ENCODE measurements around the gene TMEM121. TPM values are rescaled to one million over a fixed set of nuclear protein-coding genes. Genes with fewer than 3 reads are reported as not detected.

Gene TMEM121
- total and polyA plus RNA-seq, 4 donors = 0.33 to 1.5 (median 0.37) TPM; not detected in 1

DNA sequence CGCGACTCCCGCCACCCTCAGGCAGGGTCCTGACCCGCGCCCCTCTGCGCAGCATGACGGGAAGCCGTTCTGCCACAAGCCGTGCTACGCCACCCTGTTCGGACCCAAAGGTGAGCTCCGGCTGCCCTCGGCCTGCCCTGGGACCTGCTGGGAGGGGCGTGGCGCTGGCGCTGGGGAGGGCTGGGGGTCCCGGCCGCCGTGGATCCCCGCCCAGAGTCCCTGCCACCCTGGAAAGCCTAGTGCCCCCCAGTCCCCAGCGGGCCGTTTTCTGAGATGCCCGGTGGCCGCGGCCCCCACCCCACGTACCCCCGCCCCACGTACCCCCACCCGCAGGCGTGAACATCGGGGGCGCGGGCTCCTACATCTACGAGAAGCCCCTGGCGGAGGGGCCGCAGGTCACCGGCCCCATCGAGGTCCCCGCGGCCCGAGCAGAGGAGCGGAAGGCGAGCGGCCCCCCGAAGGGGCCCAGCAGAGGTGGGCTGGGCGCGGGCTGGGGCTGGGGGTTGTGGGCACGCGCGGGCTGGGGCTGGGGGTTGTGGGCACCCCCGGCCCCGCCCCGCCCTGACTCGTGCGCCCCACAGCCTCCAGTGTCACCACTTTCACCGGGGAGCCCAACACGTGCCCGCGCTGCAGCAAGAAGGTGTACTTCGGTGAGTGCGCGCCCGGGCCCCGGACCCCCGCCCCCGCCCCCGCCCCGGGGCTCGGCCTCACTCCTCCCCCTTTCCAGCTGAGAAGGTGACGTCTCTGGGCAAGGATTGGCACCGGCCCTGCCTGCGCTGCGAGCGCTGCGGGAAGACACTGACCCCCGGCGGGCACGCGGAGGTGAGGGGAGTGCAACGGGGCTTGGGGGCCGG is 47.8 kb upstream of the TMEM121 start:
- H3K36me3 ChIP-seq (ENCODE audit: control insufficient read depth in 4 of 4, insufficient read depth in 3 of 4, low read depth in 1 of 4, low read length in 3 of 4) = no peaks in the 10 kb centered on the region
- peaks cover 30 to 57% (median 41%) of the 10 kb centered on the region in 4 donors for H3K4me1 ChIP-seq (ENCODE audit: control insufficient read depth in 4 of 4, insufficient read depth in 4 of 4, low read length in 3 of 4)
- WGBS = 59% methylated on average over 81 of the region's 81 CpGs
- H3K27ac ChIP-seq (ENCODE audit: low read depth in 1 of 2, low read length in 2 of 2) = no peak overlapping the region
- H3K9me3 ChIP-seq (ENCODE audit: control insufficient read depth in 4 of 4, low read length in 3 of 4) = no peaks in the 10 kb centered on the region
- H3K4me3 ChIP-seq (ENCODE audit: low read depth in 1 of 3, low read length in 3 of 3) = no peak overlapping the region
- no peaks in the 10 kb centered on the region for H3K27me3 ChIP-seq (ENCODE audit: control insufficient read depth in 4 of 4, insufficient read depth in 4 of 4, low read length in 3 of 4)
- no peak overlapping the region for H3K9ac ChIP-seq (ENCODE audit: low read depth in 1 of 2, low read length in 2 of 2)
- TF ChIP-seq RAD21 (IDR thresholded peaks at IDR 0.05) (no peak), YY1 (IDR thresholded peaks at IDR 0.05) (no peak), JUND (IDR thresholded peaks at IDR 0.05) (no peak), FOXA1 (IDR thresholded peaks at IDR 0.05) (no peak), GABPA (IDR thresholded peaks at IDR 0.05 in 1 of 2, conservative IDR thresholded peaks at IDR 0.05 in 1 of 2) (no peak), EGR1 (IDR thresholded peaks at IDR 0.05; ENCODE audit: low read depth in 2 of 2) (no peak), RXRA (IDR thresholded peaks at IDR 0.05) (no peak), NR2F2 (IDR thresholded peaks at IDR 0.05) (no peak), HNF4G (IDR thresholded peaks at IDR 0.05) (no peak), ZBTB33 (IDR thresholded peaks at IDR 0.05) (no peak), HNF4A (conservative IDR thresholded peaks at IDR 0.05) (no peak), CTCF (IDR thresholded peaks at IDR 0.05; ENCODE audit: low read depth, low read length, missing input control) (no peak), TAF1 (conservative IDR thresholded peaks at IDR 0.05) (no peak), SP1 (IDR thresholded peaks at IDR 0.05) (no peak), FOXA2 (IDR thresholded peaks at IDR 0.05) (no peak), ATF3 (IDR thresholded peaks at IDR 0.05) (no peak)
- TF ChIP-seq, protein P1, sequence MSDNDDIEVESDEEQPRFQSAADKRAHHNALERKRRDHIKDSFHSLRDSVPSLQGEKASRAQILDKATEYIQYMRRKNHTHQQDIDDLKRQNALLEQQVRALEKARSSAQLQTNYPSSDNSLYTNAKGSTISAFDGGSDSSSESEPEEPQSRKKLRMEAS (IDR thresholded peaks at IDR 0.05) = no peak
- TF ChIP-seq, protein P2, sequence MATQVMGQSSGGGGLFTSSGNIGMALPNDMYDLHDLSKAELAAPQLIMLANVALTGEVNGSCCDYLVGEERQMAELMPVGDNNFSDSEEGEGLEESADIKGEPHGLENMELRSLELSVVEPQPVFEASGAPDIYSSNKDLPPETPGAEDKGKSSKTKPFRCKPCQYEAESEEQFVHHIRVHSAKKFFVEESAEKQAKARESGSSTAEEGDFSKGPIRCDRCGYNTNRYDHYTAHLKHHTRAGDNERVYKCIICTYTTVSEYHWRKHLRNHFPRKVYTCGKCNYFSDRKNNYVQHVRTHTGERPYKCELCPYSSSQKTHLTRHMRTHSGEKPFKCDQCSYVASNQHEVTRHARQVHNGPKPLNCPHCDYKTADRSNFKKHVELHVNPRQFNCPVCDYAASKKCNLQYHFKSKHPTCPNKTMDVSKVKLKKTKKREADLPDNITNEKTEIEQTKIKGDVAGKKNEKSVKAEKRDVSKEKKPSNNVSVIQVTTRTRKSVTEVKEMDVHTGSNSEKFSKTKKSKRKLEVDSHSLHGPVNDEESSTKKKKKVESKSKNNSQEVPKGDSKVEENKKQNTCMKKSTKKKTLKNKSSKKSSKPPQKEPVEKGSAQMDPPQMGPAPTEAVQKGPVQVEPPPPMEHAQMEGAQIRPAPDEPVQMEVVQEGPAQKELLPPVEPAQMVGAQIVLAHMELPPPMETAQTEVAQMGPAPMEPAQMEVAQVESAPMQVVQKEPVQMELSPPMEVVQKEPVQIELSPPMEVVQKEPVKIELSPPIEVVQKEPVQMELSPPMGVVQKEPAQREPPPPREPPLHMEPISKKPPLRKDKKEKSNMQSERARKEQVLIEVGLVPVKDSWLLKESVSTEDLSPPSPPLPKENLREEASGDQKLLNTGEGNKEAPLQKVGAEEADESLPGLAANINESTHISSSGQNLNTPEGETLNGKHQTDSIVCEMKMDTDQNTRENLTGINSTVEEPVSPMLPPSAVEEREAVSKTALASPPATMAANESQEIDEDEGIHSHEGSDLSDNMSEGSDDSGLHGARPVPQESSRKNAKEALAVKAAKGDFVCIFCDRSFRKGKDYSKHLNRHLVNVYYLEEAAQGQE (IDR thresholded peaks at IDR 0.05) = no peak
- no peak for DNase-seq (ENCODE audit: low spot score)
